ENCODE results near the gene ALOX12.

- TF ChIP-seq, protein P1, sequence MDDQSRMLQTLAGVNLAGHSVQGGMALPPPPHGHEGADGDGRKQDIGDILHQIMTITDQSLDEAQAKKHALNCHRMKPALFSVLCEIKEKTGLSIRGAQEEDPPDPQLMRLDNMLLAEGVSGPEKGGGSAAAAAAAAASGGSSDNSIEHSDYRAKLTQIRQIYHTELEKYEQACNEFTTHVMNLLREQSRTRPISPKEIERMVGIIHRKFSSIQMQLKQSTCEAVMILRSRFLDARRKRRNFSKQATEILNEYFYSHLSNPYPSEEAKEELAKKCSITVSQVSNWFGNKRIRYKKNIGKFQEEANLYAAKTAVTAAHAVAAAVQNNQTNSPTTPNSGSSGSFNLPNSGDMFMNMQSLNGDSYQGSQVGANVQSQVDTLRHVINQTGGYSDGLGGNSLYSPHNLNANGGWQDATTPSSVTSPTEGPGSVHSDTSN (IDR thresholded peaks at IDR 0.05), result no peak
- TF ChIP-seq NRF1 (IDR thresholded peaks at IDR 0.05; ENCODE audit: low read depth, low read length) (no peak), ELF1 (IDR thresholded peaks at IDR 0.05) (no peak)
- TF ChIP-seq, protein P2, sequence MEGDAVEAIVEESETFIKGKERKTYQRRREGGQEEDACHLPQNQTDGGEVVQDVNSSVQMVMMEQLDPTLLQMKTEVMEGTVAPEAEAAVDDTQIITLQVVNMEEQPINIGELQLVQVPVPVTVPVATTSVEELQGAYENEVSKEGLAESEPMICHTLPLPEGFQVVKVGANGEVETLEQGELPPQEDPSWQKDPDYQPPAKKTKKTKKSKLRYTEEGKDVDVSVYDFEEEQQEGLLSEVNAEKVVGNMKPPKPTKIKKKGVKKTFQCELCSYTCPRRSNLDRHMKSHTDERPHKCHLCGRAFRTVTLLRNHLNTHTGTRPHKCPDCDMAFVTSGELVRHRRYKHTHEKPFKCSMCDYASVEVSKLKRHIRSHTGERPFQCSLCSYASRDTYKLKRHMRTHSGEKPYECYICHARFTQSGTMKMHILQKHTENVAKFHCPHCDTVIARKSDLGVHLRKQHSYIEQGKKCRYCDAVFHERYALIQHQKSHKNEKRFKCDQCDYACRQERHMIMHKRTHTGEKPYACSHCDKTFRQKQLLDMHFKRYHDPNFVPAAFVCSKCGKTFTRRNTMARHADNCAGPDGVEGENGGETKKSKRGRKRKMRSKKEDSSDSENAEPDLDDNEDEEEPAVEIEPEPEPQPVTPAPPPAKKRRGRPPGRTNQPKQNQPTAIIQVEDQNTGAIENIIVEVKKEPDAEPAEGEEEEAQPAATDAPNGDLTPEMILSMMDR (IDR thresholded peaks at IDR 0.05), result no peak
Measured at GRCh38 chr17:6995500-6996255, at the start of gene ALOX12.
